ENCODE results near the gene NVL.
"Not testable (repeated sequence)": the region's sequence is repeated elsewhere in the genome, so short reads cannot be mapped to it uniquely, and the experiment has no call there.

DNA sequence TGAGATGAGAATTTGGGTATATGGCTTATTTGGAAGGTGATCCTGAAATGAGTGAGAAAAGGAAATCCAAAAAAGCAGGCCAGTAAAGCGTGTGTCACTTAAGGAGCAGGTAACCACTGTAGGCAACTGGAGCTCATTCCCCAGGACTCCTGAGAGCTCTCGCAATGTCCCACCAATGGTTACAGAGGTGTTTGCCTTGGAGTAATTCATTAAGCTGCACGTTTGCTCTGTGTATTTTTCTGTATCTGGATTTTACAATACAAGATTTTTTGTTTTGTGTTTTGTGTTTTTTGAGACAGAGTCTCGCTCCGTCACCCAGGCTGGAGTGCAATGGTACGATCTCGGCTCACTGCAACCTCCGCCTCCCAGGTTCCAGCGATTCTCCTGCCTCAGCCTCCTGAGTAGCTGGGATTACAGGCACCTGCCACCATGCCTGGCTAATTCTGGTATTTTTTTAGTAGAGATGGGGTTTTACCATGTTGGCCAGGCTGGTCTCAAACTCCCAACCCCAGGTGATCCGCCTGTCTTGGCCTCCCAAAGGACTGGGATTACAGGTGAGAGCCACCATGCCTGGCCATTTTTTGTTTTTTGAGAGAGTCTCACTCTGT is 123.9 kb downstream of the NVL start:
- TF ChIP-seq, protein P1, sequence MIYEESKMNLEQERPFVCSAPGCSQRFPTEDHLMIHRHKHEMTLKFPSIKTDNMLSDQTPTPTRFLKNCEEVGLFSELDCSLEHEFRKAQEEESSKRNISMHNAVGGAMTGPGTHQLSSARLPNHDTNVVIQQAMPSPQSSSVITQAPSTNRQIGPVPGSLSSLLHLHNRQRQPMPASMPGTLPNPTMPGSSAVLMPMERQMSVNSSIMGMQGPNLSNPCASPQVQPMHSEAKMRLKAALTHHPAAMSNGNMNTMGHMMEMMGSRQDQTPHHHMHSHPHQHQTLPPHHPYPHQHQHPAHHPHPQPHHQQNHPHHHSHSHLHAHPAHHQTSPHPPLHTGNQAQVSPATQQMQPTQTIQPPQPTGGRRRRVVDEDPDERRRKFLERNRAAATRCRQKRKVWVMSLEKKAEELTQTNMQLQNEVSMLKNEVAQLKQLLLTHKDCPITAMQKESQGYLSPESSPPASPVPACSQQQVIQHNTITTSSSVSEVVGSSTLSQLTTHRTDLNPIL (CRISPR knock-in tag; IDR thresholded peaks at IDR 0.05; ENCODE audit: low read depth) = not testable (repeated sequence)
- TF ChIP-seq, protein P2, sequence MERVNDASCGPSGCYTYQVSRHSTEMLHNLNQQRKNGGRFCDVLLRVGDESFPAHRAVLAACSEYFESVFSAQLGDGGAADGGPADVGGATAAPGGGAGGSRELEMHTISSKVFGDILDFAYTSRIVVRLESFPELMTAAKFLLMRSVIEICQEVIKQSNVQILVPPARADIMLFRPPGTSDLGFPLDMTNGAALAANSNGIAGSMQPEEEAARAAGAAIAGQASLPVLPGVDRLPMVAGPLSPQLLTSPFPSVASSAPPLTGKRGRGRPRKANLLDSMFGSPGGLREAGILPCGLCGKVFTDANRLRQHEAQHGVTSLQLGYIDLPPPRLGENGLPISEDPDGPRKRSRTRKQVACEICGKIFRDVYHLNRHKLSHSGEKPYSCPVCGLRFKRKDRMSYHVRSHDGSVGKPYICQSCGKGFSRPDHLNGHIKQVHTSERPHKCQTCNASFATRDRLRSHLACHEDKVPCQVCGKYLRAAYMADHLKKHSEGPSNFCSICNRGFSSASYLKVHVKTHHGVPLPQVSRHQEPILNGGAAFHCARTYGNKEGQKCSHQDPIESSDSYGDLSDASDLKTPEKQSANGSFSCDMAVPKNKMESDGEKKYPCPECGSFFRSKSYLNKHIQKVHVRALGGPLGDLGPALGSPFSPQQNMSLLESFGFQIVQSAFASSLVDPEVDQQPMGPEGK (CRISPR knock-in tag; IDR thresholded peaks at IDR 0.05; ENCODE audit: borderline replicate concordance) = not testable (repeated sequence)
- not testable (repeated sequence) for TF ChIP-seq ZC3H10 (CRISPR knock-in tag; IDR thresholded peaks at IDR 0.05); ZFP3 (CRISPR knock-in tag; IDR thresholded peaks at IDR 0.05); ARNTL (CRISPR knock-in tag; IDR thresholded peaks at IDR 0.05; ENCODE audit: borderline replicate concordance, low read depth); RARB (CRISPR knock-in tag; IDR thresholded peaks at IDR 0.05); ZFP30 (CRISPR knock-in tag; IDR thresholded peaks at IDR 0.05); ISL1 (CRISPR knock-in tag; IDR thresholded peaks at IDR 0.05); TCF4 (CRISPR knock-in tag; IDR thresholded peaks at IDR 0.05; ENCODE audit: borderline replicate concordance)
- TF ChIP-seq, protein P3, sequence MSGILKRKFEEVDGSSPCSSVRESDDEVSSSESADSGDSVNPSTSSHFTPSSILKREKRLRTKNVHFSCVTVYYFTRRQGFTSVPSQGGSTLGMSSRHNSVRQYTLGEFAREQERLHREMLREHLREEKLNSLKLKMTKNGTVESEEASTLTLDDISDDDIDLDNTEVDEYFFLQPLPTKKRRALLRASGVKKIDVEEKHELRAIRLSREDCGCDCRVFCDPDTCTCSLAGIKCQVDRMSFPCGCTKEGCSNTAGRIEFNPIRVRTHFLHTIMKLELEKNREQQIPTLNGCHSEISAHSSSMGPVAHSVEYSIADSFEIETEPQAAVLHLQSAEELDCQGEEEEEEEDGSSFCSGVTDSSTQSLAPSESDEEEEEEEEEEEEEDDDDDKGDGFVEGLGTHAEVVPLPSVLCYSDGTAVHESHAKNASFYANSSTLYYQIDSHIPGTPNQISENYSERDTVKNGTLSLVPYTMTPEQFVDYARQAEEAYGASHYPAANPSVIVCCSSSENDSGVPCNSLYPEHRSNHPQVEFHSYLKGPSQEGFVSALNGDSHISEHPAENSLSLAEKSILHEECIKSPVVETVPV (CRISPR knock-in tag; IDR thresholded peaks at IDR 0.05) = not testable (repeated sequence)
- TF ChIP-seq, protein P4, sequence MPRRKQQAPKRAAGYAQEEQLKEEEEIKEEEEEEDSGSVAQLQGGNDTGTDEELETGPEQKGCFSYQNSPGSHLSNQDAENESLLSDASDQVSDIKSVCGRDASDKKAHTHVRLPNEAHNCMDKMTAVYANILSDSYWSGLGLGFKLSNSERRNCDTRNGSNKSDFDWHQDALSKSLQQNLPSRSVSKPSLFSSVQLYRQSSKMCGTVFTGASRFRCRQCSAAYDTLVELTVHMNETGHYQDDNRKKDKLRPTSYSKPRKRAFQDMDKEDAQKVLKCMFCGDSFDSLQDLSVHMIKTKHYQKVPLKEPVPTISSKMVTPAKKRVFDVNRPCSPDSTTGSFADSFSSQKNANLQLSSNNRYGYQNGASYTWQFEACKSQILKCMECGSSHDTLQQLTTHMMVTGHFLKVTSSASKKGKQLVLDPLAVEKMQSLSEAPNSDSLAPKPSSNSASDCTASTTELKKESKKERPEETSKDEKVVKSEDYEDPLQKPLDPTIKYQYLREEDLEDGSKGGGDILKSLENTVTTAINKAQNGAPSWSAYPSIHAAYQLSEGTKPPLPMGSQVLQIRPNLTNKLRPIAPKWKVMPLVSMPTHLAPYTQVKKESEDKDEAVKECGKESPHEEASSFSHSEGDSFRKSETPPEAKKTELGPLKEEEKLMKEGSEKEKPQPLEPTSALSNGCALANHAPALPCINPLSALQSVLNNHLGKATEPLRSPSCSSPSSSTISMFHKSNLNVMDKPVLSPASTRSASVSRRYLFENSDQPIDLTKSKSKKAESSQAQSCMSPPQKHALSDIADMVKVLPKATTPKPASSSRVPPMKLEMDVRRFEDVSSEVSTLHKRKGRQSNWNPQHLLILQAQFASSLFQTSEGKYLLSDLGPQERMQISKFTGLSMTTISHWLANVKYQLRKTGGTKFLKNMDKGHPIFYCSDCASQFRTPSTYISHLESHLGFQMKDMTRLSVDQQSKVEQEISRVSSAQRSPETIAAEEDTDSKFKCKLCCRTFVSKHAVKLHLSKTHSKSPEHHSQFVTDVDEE (CRISPR knock-in tag; IDR thresholded peaks at IDR 0.05) = not testable (repeated sequence)
